Measurements from ENCODE around the gene TRMO.

The TRMO gene

DNA sequence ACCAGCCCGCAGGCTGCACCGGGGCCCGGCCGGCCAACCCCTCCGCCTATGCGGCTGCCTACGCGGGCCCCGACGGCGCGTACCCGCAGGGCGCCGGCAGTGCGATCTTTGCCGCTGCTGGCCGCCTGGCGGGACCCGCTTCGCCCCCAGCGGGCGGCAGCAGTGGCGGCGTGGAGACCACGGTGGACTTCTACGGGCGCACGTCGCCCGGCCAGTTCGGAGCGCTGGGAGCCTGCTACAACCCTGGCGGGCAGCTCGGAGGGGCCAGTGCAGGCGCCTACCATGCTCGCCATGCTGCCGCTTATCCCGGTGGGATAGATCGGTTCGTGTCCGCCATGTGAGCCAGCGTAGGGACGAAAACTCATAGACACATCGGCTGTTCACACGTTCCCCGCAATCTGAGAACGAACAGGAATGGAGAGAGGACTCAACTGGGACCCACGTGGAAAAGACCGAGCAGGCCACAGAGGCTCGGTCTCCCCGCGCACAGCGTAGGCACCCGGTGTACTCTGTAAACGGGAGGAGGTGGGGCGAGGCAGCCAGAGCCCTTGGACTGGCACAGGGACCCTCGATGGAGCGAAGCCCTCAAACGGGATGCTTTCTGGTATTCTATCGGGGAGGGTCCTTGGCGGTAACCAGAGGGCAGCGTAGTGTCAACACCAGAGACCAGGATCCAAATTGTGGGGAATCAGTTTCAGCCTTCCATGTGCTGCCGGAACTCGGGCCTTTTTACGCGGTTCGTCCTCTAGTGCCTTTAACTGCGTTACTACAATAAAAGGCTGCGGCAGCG lies 67.4 kb downstream of the TRMO start:
- in situ Hi-C loops (cut with HindIII; ENCODE audit: low sequenced_read_pairs) = no loop called here
- no peak for DNase-seq (ENCODE audit: low read depth)
- no peak overlapping the region for H3K4me3 ChIP-seq (ENCODE audit: low read depth, low read length)
- TF ChIP-seq, protein P1, sequence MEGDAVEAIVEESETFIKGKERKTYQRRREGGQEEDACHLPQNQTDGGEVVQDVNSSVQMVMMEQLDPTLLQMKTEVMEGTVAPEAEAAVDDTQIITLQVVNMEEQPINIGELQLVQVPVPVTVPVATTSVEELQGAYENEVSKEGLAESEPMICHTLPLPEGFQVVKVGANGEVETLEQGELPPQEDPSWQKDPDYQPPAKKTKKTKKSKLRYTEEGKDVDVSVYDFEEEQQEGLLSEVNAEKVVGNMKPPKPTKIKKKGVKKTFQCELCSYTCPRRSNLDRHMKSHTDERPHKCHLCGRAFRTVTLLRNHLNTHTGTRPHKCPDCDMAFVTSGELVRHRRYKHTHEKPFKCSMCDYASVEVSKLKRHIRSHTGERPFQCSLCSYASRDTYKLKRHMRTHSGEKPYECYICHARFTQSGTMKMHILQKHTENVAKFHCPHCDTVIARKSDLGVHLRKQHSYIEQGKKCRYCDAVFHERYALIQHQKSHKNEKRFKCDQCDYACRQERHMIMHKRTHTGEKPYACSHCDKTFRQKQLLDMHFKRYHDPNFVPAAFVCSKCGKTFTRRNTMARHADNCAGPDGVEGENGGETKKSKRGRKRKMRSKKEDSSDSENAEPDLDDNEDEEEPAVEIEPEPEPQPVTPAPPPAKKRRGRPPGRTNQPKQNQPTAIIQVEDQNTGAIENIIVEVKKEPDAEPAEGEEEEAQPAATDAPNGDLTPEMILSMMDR (IDR thresholded peaks at IDR 0.05; ENCODE audit: low read depth, low read length, missing control alignments) = no peak

Data from astrocyte of the cerebellum (primary cell).